NCI-H146 treated with DMSO at 0.1 percent for 48 hours (cell line): ENCODE data around the gene SPACA4.
A peak's percentile ranks its signal among the peaks of the same experiment; 100 is the strongest.
"Not testable (repeated sequence)": the region's sequence is repeated elsewhere in the genome, so short reads cannot be mapped to it uniquely, and the experiment has no call there.

Source experiments
- DNase-seq: peaks from one replicate; lab custom pipeline; 2025; ENCODE audit not compliant: unreplicated experiment; lab: John Stamatoyannopoulos, UW

The SPACA4 gene

GRCh38 chr19:48618278-48618915 lies 11.9 kb downstream of the SPACA4 start:
- no peak for DNase-seq

- DNase-seq, result peak; percentile 99
Measured at GRCh38 chr19:48618916-48619691, 12.6 kb downstream of the SPACA4 start, which contains the start of the genes RPL18 and SPHK2. Gene RPL18, minus strand, starts transcription at chr19:48619178. Its CDS starts 35 bp downstream, at chr19:48619143. Gene SPHK2, plus strand, starts transcription at chr19:48619506. Its CDS starts 1,009 bp downstream, at chr19:48620515.

- DNase-seq, result no peak
Measured at GRCh38 chr19:48619692-48620585, 13.4 kb downstream of the SPACA4 start.

- DNase-seq, result no peak
Measured at GRCh38 chr19:48623556-48624066, 17.1 kb downstream of the SPACA4 start.

GRCh38 chr19:48624067-48624594 lies 17.6 kb downstream of the SPACA4 start:
- peak; percentile 96 for DNase-seq

GRCh38 chr19:48624791-48625723 lies 18.5 kb downstream of the SPACA4 start:
- DNase-seq, result peak; percentile 26

- no peak for DNase-seq
Measured at GRCh38 chr19:48625891-48626327, 19.4 kb downstream of the SPACA4 start.

- DNase-seq, result no peak
Measured at GRCh38 chr19:48627201-48627864, 20.8 kb downstream of the SPACA4 start.

- no peak for DNase-seq
Measured at GRCh38 chr19:48627865-48628314, 21.3 kb downstream of the SPACA4 start.

GRCh38 chr19:48628486-48629296 lies 22.1 kb downstream of the SPACA4 start:
- DNase-seq, result no peak

- DNase-seq, result no peak
Measured at GRCh38 chr19:48629297-48629598, 22.7 kb downstream of the SPACA4 start.

- DNase-seq, result no peak
Measured at GRCh38 chr19:48629599-48630295, 23.2 kb downstream of the SPACA4 start.

- no peak for DNase-seq
Measured at GRCh38 chr19:48630296-48631063, 23.9 kb downstream of the SPACA4 start.

- no peak for DNase-seq
Measured at GRCh38 chr19:48631225-48631624, 24.7 kb downstream of the SPACA4 start.

- DNase-seq, result not testable (repeated sequence)
Measured at GRCh38 chr19:48632286-48632685, 25.7 kb downstream of the SPACA4 start.

- no peak for DNase-seq
Measured at GRCh38 chr19:48632692-48633147, 26.2 kb downstream of the SPACA4 start.
